ENCODE results near the gene OR7G3.

Gene OR7G3

DNA sequence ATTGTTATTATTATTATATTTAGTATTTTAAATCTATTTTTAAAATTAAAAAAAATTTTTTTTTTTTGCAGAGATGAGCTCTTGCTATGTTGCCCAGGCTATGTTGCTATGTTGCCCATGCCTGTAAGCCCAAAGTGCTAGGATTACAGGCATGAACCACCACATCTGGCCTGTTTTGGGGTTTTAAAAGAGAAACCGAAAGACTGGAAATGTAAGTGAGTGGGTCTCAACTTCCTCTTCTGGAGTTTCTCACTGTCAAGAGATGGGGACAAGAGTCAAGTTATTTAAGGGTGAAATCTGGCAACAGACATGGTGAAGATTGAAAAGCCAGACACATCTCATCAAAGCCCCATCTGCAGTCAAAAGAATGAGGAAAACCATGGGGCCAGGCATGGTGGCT, 4.2 kb upstream of the OR7G3 start:
- no peak for TF ChIP-seq TCF12 (IDR thresholded peaks at IDR 0.05; ENCODE audit: low read depth)
- no peak for TF ChIP-seq TAF1 (IDR thresholded peaks at IDR 0.05; ENCODE audit: low read depth)
- TF ChIP-seq REST (IDR thresholded peaks at IDR 0.05; ENCODE audit: low read depth) = no peak
- no peak for TF ChIP-seq FOXM1 (IDR thresholded peaks at IDR 0.05; ENCODE audit: borderline replicate concordance, low read depth)
- no peak for TF ChIP-seq TEAD4 (IDR thresholded peaks at IDR 0.05)
- no peak for TF ChIP-seq ZBTB7A (IDR thresholded peaks at IDR 0.05; ENCODE audit: low read depth)
- no peak for TF ChIP-seq EP300 (IDR thresholded peaks at IDR 0.05; ENCODE audit: borderline replicate concordance)
- TF ChIP-seq, protein P1, sequence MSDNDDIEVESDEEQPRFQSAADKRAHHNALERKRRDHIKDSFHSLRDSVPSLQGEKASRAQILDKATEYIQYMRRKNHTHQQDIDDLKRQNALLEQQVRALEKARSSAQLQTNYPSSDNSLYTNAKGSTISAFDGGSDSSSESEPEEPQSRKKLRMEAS (IDR thresholded peaks at IDR 0.05) = no peak
- TF ChIP-seq CREB1 (IDR thresholded peaks at IDR 0.05; ENCODE audit: low read depth) = no peak
- TF ChIP-seq RAD21 (IDR thresholded peaks at IDR 0.05; ENCODE audit: low read depth) = no peak
- TF ChIP-seq CEBPB (IDR thresholded peaks at IDR 0.05) = no peak
- no peak for TF ChIP-seq NFIC (IDR thresholded peaks at IDR 0.05)
- TF ChIP-seq YY1 (IDR thresholded peaks at IDR 0.05; ENCODE audit: low read depth) = no peak
- no peak for TF ChIP-seq USF1 (IDR thresholded peaks at IDR 0.05)
- no peak for TF ChIP-seq EGR1 (IDR thresholded peaks at IDR 0.05)

DNA sequence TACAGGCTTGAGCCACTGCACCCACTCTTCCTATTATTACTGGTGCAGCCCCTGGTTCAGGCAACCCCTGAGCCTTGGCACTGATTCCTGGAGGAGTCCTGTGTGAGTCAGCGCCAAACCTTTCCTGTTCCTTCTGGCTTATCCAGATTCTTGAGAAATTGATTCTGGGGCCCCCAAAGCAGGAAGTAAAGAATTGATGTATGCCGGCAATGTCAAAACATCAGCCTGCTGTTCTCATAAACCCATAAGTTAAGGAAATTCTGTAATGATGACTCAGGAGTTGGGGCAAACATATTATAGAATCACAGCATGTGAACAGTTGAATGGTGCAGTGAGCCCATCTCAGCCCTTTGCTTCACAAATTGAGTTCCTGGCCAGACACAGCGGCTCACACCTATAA, 1.4 kb upstream of the OR7G3 start:
- TF ChIP-seq TEAD4 (IDR thresholded peaks at IDR 0.05) (no peak), YY1 (IDR thresholded peaks at IDR 0.05; ENCODE audit: low read depth) (no peak)

DNA sequence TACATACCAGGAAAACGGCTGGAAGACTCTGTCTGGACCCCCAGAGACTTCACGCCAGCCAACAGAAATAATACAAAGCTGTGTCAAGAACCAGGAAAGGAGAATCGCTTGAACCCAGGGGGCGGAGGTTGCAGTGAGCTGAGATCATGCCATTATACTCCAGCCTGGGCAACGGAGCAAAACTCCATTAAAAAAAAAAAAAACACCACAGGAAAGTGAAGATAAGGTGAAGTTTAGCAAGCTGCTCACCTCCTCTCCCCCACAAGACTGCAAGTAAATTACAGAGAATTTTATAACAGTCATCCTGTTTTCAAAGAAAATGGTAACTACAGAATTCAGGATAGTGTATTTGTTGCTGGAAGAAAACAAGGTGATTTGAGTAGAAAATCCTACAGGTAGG, 10.2 kb downstream of the OR7G3 start:
- no peak for TF ChIP-seq EP300 (IDR thresholded peaks at IDR 0.05; ENCODE audit: borderline replicate concordance)
- TF ChIP-seq TAF1 (IDR thresholded peaks at IDR 0.05; ENCODE audit: low read depth) = no peak
- TF ChIP-seq YY1 (IDR thresholded peaks at IDR 0.05; ENCODE audit: low read depth) = no peak
- TF ChIP-seq CEBPB (IDR thresholded peaks at IDR 0.05) = no peak
- no peak for TF ChIP-seq FOXM1 (IDR thresholded peaks at IDR 0.05; ENCODE audit: borderline replicate concordance, low read depth)
- no peak for TF ChIP-seq EGR1 (IDR thresholded peaks at IDR 0.05)
- no peak for TF ChIP-seq USF1 (IDR thresholded peaks at IDR 0.05)
- no peak for TF ChIP-seq TCF12 (IDR thresholded peaks at IDR 0.05; ENCODE audit: low read depth)
- no peak for TF ChIP-seq ZBTB7A (IDR thresholded peaks at IDR 0.05; ENCODE audit: low read depth)
- TF ChIP-seq NFIC (IDR thresholded peaks at IDR 0.05) = no peak
- TF ChIP-seq RAD21 (IDR thresholded peaks at IDR 0.05; ENCODE audit: low read depth) = no peak
- TF ChIP-seq TEAD4 (IDR thresholded peaks at IDR 0.05) = no peak
- no peak for TF ChIP-seq CREB1 (IDR thresholded peaks at IDR 0.05; ENCODE audit: low read depth)
- no peak for TF ChIP-seq REST (IDR thresholded peaks at IDR 0.05; ENCODE audit: low read depth)
- TF ChIP-seq, protein P1 (IDR thresholded peaks at IDR 0.05) = no peak

DNA sequence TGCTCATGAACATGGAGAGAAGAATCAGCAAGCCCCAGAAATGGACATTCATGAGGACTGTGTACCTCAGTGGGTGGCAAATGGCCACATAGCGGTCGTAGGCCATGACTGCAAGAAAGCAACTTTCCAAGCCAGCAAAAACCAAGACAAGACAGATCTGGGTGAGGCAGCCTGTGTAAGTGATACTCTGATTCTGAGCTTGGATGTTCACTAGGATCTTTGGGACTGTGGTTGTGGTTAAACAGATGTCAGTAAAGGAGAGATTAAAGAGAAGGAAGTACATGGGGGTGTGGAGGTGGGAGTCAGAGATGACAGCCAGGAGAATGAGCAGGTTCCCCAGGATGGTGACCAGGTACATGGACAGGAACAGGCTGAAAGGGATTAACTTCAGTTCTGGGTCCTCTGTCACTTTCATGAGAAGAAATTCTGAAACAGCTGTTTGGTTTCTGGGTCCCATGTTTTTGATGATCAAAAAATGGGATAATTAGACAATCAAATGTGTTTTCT, 11.4 kb downstream of the OR7G3 start, which contains the start of gene OR7G1:
Gene OR7G1 (minus strand): TSS at position 457 of the 507 bp plus-strand sequence. CDS start 0 bp downstream, at position 457.
- TF ChIP-seq TCF12 (IDR thresholded peaks at IDR 0.05; ENCODE audit: low read depth) (no peak), REST (IDR thresholded peaks at IDR 0.05; ENCODE audit: low read depth) (no peak), FOXM1 (IDR thresholded peaks at IDR 0.05; ENCODE audit: borderline replicate concordance, low read depth) (no peak), TAF1 (IDR thresholded peaks at IDR 0.05; ENCODE audit: low read depth) (no peak), USF1 (IDR thresholded peaks at IDR 0.05) (no peak), ZBTB7A (IDR thresholded peaks at IDR 0.05; ENCODE audit: low read depth) (no peak)

Data from Ishikawa (cell line).